Skin epidermis (tissue), 12 donors: Measurements from ENCODE around the gene SURF6.

Experiments
- H3K27ac ChIP-seq, 21 experiments: fragments of 200-600 bp; sonication (generic) in 11 of 21; one replicate each; pipeline ENCODE4 v1.5.0; 2020; ENCODE audit warnings: mild to moderate bottlenecking in 3 of 21, inconsistent platforms in 2 of 21, moderate library complexity in 2 of 21
- H3K4me3 ChIP-seq, 7 experiments: fragments of 200-600 bp; sonication (generic) in 2 of 7; one replicate each; pipeline ENCODE4 v1.5.0; 2020; ENCODE audit warnings: inconsistent platforms in 2 of 7, mild to moderate bottlenecking in 2 of 7, moderate library complexity in 1 of 7

The SURF6 gene

DNA sequence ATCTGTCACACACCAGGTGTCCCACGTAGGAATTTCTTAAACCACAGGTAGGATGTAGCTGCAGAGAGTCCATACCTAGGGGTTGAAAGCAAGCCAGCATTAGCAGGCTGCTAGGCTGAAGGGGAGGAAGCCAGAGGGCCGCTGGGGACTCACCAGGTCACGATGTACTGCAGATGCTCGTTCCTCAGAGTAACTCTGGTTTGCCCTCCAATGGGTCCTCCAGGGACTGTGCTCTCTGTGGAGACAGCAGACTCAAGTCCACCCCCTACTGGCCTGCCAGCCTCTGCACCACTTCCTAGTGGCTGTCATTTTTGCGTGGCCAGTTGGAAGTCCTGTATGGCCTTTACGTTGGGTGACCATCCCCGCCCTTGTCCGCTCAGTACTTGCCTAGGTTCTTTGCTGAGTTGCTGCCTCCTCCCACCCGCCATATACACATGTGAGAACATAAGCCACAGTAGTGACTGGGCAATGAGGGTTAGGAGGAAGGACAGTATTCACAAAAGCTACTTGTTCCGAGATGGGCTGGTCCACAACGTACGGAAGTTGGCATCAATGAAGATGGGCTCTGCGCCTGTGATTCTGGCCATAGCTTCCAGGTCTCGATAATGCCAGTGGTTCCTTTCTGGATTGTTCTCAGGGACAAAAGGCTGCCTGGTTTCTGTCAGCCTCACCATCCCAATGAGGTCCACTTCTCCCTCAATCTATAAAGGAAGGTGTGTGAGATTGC, 16.1 kb upstream of the SURF6 start:
- Histone ChIP-seq H3K4me3 (no peak overlapping the region), H3K27ac (no peak overlapping the region)

DNA sequence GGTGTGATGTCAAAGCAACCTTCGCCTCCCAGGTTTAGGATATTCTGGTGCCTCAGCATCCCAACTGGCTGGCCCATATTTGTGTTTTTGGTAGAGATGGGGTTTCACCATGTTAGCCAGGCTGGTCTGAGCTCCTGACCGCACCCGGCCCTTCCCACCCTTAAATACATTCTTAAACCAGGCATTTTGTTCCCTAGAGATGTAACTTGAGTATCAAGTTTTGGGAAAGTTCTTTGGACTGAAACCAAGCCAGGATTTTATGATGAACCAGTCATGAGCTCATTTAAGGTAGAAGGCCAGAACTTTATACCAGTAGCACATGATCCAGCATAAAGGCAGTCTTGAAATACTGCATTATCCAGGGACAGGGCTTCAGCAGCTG, 15.5 kb upstream of the SURF6 start:
- no peak overlapping the region for H3K27ac ChIP-seq
- H3K4me3 ChIP-seq = no peak overlapping the region

DNA sequence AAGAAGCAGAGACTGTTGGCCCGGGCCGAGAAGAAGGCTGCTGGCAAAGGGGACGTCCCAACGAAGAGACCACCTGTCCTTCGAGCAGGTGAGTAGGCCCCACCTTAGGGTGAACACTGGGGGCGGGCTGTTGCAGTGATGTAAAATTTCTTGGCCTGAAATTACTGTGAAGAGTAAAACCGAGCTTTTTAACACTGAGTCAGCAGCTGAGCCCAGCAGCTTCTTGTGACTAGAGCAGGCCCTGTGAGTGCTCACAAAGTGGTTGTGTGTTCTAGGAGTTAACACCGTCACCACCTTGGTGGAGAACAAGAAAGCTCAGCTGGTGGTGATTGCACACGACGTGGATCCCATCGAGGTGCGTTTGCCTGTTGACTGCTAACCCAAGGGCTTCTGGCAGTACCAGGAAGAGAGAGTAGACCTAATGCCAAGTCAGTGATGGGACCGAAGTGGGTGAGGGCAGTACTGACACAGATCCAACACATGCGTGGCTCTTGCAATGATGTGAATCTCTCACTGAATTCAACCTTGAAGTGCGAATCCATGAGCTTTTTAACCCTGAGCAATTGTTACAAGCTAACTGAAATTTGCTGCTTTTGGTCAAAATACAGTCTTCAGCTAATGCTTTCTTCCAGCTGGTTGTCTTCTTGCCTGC, 14.1 kb upstream of the SURF6 start:
- H3K27ac ChIP-seq = peak overlapping the region in 1 of 21 experiments; percentile 98

DNA sequence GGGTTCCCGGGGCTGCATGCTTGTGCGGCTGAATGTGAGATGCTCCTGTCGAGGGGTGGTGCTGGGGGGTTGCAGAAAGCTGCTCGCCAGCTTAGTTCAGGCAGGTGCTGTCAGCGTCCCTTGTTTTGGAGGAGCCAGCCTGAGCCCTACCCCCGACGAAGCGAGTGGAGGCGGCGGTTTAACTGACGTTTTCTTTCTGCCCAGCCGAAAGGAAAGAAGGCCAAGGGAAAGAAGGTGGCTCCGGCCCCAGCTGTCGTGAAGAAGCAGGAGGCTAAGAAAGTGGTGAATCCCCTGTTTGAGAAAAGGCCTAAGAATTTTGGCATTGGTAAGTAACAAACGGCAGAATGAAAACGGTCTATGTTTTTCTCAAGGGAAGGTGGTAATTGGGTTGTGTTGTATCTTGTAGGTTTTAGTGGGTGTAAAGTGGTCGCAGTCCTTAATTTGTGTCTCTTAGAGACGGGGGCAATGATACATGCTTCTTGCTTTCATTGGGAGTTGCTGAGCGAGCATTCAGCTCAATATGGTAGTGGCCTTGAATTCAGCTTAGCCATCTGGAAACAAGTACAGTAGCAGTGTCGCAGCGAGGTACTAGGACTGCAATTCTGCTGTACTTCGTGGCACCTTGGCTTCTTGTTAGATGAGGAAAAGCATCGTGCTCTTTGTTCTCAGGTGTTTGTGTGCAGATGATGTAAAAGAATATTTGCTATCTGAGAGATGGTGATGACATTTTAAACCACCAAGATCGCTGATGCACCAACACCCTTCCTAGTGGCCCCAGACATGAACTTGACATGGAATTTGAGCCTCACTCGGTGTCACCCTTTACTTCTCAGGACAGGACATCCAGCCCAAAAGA, 13.0 kb upstream of the SURF6 start:
- peak overlapping the region; percentile 75 to 99 (median 95) for H3K27ac ChIP-seq
- peak overlapping the region; percentile 61 to 99 (median 89) for H3K4me3 ChIP-seq

More for the DNA sequence above, 14.1 kb upstream of the SURF6 start:
- H3K4me3 ChIP-seq = no peak overlapping the region

DNA sequence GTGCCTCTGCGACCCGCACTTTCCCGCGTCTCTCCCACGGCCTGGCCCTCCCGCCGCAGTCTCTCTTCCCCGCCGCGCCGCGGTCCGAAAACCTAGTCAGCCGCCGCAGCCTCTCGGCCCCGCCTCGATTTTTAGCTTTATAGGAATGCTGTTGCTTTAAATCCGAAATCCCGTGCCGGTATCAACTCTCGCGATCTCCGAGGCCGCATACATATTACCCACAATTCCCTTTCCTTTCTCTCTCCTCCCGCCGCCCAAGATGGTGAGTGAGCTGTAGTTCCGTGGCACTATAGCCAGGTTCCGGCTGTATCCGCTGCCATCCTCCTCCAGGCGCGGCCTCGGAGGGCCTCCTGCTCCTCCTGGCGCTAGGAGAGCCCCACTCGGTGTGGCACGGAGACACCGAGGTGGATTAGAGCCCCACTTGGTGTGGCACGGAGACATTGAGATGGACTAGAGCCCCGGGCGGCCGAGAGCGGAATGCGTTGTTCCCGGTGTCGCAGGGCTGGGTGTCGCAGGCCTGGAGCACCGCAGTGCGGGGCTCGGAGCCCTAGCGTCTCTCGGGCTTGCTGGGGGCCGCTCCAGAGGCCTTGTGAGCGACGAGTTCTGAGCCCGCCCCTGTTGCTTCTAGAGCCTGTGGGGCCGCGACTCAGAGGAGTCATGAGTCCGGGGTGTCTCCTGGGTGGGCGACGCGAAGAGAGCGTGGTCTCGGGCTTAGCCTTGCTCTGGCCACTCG, 12.2 kb upstream of the SURF6 start, which contains the start of the genes MED22 and RPL7A:
MED22 (minus strand) TSS at position 147 of the 733 bp plus-strand sequence. CDS start 1,469 bp downstream, outside the sequence.
RPL7A (plus strand) TSS at position 234 of the 733 bp plus-strand sequence; CDS start at position 260, 26 bp downstream.
- H3K4me3 ChIP-seq = peak within 1 kb of the TSS; percentile 61 to 99 (median 89)
- H3K27ac ChIP-seq = peak within 1 kb of the TSS; percentile 75 to 99 (median 95)

DNA sequence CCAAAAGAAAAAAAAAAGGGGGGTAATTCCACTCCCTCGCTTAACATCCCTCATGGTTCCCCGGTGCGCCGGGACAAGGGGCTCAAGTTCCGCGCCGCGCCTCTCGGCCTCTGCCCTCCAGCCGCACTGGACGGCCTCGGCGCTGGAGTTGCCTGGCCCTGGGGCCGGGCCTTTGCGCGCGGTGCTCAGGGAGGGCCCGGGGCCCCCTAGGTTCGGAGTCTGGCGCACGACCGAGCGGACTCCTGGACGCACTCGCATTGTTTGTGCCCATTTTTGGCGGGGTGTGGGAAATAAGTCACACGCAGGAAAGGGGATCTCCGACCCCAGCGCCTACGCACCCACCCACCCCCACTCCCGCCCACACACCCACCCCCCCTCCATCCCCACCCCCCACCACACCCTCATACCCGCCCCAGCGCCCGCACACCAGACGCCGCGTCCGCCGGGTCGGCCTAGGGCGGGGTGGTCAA, 11.6 kb upstream of the SURF6 start:
- Histone ChIP-seq H3K27ac (peak overlapping the region; percentile 44 to 99 (median 95)), H3K4me3 (peak overlapping the region; percentile 61 to 99 (median 89))

DNA sequence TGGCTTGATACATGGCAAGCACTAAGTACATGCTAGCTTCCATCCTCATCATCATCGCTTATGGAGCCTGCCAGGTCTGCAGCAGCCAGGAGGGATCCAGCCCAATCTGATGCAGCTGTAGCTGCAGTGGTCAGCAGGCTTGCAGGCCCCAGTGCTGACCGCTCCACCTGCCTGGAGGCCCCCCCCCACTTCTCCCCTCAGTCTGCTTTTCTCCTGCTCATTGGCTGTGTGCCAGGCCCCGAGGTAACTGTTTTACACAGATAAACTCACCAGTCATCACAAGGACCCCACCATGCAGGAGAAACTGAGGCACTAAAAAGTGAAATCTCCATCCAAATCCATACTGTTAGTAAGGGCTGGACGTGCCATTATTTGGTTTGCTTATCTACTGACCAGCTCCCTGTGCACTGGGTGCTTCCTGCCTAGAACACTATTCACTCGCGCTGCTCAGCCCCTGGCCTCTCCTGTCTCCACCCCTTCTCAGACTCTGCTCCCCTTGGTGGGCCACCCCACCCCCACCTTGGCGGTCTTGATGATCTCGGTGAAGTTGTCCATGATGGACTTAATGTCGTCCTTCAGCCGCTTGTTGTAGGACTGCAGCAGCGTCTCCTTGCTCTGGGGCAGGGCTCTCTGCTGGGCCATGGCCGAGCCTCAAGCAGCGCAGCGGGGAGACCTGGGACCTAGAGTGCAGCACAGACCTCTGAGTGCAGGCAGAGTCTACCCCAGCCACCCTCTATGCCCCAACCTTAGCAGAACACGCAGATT, 10.2 kb upstream of the SURF6 start:
- peak overlapping the region in 13 of 21 experiments; percentile 92 to 99 (median 98) for H3K27ac ChIP-seq

DNA sequence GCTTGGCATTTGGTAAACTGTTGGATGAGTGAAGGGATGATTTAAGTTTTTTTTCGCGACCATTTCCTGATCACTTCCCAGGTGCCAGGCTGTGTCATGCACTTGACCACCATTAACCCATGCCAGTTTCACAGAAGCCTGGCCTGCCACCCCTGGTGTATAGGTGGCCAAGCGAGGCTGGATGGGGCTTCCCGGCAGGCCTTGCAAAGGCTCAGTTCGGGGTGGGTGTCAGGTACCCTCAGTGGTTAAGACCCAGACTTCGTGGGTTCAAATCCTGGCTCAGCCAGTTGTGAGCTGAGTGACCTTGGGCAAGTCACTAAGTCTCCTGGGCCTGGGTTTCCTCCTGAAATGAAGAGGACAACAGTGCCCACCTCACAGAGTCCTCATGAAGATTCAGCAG, 9.6 kb upstream of the SURF6 start:
- Histone ChIP-seq H3K4me3 (no peak overlapping the region), H3K27ac (no peak overlapping the region)

More for the DNA sequence above, 10.2 kb upstream of the SURF6 start:
- peak overlapping the region; percentile 61 to 99 (median 89) for H3K4me3 ChIP-seq

DNA sequence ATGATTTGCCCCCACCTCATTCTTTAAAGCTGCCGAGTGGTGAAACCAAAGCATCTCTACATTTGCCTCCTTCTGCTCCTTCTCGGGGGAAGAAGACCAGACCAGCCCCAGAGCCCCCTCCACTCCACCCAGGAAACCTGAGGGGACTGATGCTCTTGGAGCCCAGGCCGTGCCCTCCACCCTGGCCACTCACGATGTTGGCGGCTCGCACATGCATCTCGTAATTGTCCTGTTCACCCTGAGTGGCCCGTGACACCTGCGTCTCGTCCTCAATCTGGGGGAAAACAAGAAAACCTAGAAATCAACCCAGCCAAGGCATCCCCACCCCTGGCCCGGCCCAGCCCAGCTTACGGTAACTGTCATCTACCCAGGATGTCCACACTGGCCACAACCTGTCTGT, 9.0 kb upstream of the SURF6 start:
- Histone ChIP-seq H3K4me3 (no peak overlapping the region), H3K27ac (no peak overlapping the region)

DNA sequence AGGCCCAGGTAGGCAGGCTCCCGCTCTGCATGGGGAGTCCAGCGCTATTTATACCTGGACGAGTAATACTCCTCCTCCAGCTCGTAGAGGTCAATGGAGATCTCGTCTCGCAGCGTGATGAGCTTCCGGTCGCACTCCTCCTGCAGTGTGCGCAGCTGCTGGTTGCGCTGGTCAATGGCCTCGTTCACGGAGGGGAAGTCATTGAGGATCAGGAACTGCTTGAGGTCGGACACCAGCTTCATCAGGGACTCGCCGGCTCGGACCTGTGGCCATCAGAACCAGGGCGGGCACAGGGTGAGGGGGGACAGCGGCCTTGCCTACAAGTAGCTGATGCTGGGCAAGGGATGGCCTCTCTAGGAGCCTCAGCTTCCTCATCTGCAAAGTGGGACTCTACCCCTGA, 8.1 kb upstream of the SURF6 start:
- Histone ChIP-seq H3K4me3 (no peak overlapping the region), H3K27ac (no peak overlapping the region)

DNA sequence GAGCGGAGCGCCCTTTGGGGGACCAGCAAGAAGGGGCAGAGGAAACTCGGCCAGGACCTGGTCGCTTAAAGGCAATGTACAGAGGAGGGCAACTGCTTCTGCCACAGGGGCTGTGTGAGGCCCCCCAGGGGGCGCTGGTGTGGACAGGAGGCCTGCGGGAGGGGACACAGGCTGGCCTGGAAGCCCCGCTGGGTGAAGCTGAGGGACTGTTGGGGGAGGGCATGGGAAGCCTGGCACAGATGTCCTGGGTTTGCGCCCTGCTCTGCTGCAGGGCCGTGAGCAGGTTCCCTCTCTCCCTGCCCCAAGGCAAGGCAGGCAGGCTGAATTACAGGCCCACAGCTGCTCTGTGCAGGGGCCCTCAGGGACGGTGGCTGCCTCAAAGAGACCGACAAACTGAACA, 6.6 kb upstream of the SURF6 start:
- Histone ChIP-seq H3K27ac (peak overlapping the region in 5 of 21 experiments; percentile 3 to 74 (median 35)), H3K4me3 (no peak overlapping the region)

DNA sequence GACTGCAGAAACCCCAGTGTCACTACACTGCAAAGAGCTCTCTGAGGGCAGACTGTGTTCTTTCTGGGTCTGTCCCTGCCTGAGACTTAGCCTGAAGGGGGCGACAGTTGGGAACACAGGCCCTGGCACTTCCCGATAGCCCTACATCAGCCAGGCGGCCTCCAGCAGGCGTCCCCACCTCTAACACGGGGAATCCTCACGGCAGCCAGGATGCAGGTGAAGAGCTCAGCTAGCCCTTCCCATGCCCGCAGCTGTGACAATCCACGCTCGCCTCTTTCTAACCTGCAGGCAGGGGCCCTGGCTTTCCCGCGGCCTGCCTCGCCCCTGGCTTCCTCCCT, 6.0 kb upstream of the SURF6 start:
- Histone ChIP-seq H3K27ac (peak overlapping the region in 6 of 21 experiments; percentile 3 to 74 (median 34)), H3K4me3 (no peak overlapping the region)

DNA sequence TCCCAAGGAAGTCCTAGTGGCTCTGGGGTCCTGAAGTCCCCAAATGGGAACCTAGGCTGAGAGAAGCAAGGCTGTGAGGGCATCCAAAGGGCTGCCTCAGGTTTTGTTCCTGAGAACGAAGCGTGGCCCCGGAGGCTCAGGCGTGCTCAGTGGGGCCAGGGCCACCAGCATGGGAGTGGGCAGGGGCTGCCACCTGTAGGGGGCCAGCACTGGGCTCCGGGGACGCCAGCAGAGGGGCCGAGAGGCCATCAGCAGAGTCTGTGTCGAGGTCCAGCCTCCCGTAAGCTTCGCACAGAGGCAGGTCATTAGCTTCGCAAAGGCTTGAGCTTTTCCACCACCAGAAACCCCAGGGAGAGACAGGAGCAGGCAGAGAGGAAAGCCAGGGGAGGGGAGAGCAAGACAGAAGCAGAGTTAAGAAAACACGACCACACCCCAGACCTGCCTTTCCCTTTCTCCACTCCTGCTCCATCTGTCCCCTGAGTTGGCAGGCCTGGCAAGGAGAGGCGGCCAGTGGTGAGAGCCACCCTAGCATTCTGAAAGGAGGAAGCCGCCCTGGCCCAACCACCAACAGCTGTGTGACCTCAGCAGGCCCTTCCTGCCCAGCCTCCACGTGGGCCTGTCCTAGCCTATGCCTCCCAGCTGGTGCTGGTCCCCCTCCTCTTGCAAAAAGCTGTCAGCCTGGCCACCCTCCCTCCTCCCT, 5.5 kb upstream of the SURF6 start:
- Histone ChIP-seq H3K27ac (peak overlapping the region in 17 of 21 experiments; percentile 4 to 74 (median 40)), H3K4me3 (no peak overlapping the region)

DNA sequence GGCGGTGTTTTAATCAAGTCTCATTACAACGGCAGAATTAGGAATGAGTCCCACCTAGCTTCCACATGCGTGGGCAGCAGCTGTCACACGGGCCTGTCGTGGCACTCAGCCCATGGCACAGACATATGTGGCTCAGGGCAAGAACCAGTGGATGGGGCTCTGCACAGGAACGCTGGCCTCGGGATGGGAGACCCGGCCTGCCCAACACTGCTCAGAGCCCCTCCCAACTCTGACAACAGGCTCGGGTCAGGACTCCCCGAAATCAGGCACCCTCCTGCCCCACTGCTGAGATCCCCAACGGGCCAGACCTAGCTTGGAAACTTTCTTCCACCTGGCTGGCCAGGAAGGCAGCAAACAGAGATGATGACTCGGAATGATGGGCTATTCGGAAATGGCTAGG, 4.9 kb upstream of the SURF6 start:
- H3K27ac ChIP-seq = peak overlapping the region in 15 of 21 experiments; percentile 3 to 74 (median 36)
- H3K4me3 ChIP-seq = no peak overlapping the region

DNA sequence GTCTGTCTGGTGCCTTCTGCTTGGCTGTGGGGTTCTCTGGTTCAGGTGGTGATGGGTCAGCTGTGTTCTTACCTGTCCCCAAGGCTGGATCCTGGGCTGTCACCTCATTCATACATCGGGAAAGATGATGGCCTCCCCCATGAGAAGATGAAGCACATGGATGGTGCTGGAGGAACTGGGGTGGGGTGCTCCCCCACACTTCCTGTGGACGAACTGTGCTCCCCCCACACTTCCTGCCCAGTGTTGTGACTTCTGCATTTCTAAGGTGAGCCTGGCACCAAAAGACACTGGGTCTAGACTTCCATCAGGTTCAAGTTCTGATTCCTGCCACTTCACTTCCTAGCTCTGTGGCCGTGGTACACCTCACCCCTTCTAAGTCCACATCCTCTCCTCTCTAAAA, 4.3 kb upstream of the SURF6 start:
- Histone ChIP-seq H3K4me3 (no peak overlapping the region), H3K27ac (peak overlapping the region in 11 of 21 experiments; percentile 9 to 74 (median 51))

DNA sequence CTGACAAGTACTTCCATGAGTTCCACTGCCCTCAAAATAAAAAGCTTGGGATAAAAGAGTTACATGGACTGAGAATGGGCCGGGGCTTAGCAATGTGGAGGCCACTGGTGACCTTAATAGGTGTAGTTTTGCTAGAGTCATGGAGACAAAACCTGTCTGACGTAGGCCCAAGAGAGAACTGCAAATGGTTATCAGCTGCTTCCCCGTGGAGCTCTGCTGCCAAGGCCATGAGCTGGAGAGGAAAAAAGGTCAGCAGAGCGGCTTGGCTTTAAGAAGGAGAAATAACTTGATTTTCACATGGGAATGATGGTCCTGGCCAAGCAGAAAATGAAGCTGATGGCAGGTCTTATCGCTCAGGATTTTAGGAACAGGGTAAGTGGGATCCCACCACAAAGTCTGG, 3.7 kb upstream of the SURF6 start:
- Histone ChIP-seq H3K27ac (peak overlapping the region in 12 of 21 experiments; percentile 15 to 74 (median 46)), H3K4me3 (no peak overlapping the region)

DNA sequence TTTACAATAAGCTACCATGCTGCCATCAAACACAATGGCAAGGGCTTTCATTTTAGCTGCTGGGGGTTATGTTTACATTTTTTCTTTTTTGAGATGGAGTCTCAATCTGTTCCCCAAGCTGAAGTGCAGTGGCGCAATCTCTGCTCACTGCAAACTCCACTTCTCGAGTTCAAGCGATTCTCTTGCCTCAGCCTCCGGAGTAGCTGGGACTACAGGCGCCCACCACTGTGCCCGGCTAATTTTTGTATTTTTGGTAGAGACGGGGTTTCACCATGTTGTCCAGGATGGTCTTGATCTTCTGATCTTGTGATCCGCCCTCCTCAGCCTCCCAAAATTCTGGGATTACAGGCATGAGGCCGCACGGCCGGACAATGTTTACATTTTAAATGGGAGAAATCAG, 1.1 kb downstream of the SURF6 start:
- Histone ChIP-seq H3K4me3 (peak overlapping the region in 6 of 7 experiments; percentile 82 to 92 (median 86)), H3K27ac (peak overlapping the region in 2 of 21 experiments; percentile 86 to 88)

DNA sequence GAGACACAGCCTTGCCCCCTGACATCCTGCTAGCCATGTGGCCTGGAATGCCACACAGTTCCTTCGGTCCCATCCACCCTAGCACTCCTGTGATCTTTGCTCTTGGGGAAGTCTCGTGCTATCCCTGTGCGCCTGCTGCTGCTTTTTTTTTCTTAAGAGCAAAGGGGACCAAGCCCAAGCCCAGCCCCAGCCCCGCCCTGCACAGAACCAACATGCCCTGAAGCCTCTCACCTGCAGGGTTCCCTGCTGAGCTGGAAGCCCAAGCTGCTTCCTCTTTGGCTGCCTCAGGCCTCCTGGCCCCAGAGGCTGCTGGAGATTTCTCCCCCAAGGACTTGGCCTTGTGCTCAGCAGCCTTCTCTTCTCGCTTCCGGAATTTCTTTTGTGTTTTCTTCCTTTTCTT, 1.8 kb downstream of the SURF6 start:
- H3K4me3 ChIP-seq = no peak overlapping the region

More for the DNA sequence above, 1.8 kb downstream of the SURF6 start:
- H3K27ac ChIP-seq = no peak overlapping the region
